Spleen (tissue), 11 donors: Measurements from ENCODE around the gene PTPRC. TPM values are rescaled to one million over a fixed set of nuclear protein-coding genes. Genes with fewer than 3 reads are reported as not detected.

Experiments
- DNase-seq: peaks from one replicate; pipeline ENCODE4 v3.0.0-alpha.2; 2020
- H3K27ac ChIP-seq, 8 donors: fragments of 200-600 bp; sonication (generic) in 7 of 8; 1 replicate in 4 of 8; 2 replicates in 4 of 8; pipeline versions ENCODE4 v1.5.0 to v1.8.0; 2016 to 2021; ENCODE audit warnings: inconsistent platforms in 4 of 8, mild to moderate bottlenecking in 4 of 8, moderate library complexity in 1 of 8
- H3K27me3 ChIP-seq, 7 donors: fragments of 200-600 bp; sonication (generic) in 6 of 7; replicated peaks in 1 of 7; 1 replicate in 4 of 7; 2 replicates in 3 of 7; pipeline versions ENCODE4 v1.5.0 to v1.8.0; 2016 to 2021; ENCODE audit warnings: inconsistent platforms in 3 of 7, mild to moderate bottlenecking in 1 of 7
- H3K36me3 ChIP-seq, 6 donors: fragments of 200-600 bp; sonication (generic) in 5 of 6; 1 replicate in 4 of 6; 2 replicates in 2 of 6; pipeline versions ENCODE4 v1.5.0 to v1.8.0; 2016 to 2021; ENCODE audit warnings: inconsistent platforms in 2 of 6
- H3K4me1 ChIP-seq, 6 donors: fragments of 200-600 bp; sonication (generic) in 5 of 6; 1 replicate in 3 of 6; 2 replicates in 3 of 6; pipeline versions ENCODE4 v1.5.0 to v1.8.0; 2016 to 2021; ENCODE audit warnings: inconsistent platforms in 3 of 6
- H3K4me3 ChIP-seq, 8 donors: fragments of 200-600 bp; sonication (generic) in 7 of 8; 1 replicate in 4 of 8; 2 replicates in 4 of 8; pipeline versions ENCODE4 v1.5.0 to v1.8.0; 2016 to 2021; ENCODE audit warnings: inconsistent platforms in 4 of 8, mild to moderate bottlenecking in 4 of 8, moderate library complexity in 2 of 8
- H3K9me3 ChIP-seq, 8 donors: fragments of 200-600 bp; sonication (generic) in 7 of 8; 1 replicate in 4 of 8; 2 replicates in 4 of 8; pipeline versions ENCODE4 v1.5.0 to v1.8.0; 2016 to 2021; ENCODE audit warnings: inconsistent platforms in 4 of 8
- CTCF ChIP-seq, 11 experiments: fragments of 200-600 bp in 7 of 11; fragments of 450-650 bp in 4 of 11; sonication (generic) in 4 of 11; IDR thresholded peaks in 8 of 11; conservative IDR thresholded peaks in 3 of 11; 1 replicate in 7 of 11; 2 replicates in 4 of 11; pipeline versions ENCODE4 v1.4.0 to v1.8.0; 2016 to 2021; ENCODE audit warnings: antibody characterized with exemption in 11 of 11, inconsistent platforms in 4 of 11, mild to moderate bottlenecking in 1 of 11
- POLR2A ChIP-seq, 3 donors: fragments of 450-650 bp; IDR thresholded peaks; one replicate each; pipeline ENCODE4 v1.5.1; 2017; ENCODE audit warnings: antibody characterized with exemption in 3 of 3, mild to moderate bottlenecking in 1 of 3
- POLR2AphosphoS5 ChIP-seq, 3 donors: sonication (generic); formaldehyde crosslinking; IDR thresholded peaks; one replicate each; pipeline ENCODE4 v1.5.1; 2017; ENCODE audit warnings: antibody characterized with exemption in 3 of 3
- WGBS, 5 donors: extraction: QIAGEN DNeasy Blood & Tissue Kit in 3 of 5; methylation state at CpG; one replicate each; pipeline versions ENCODE4 v1.1.5 to v1.1.7; 2013 to 2018; 5-methylcytosine and 5-hydroxymethylcytosine counted together
- intact Hi-C: fragments of 100-400 bp; cut with DNase I; formaldehyde crosslinking; loops from one replicate; pipeline ENCODE4 v1.15.0; 2023; ENCODE audit warnings: low total_unique reads
- polyA plus RNA-seq, 3 donors: library from polyadenylated mRNA; stranded (reverse); fragments of 200-250 nt; gene quantifications; one replicate each; pipeline ENCODE4 v1.2.1, GENCODE V29; 2013
- total RNA-seq, 7 donors: library from RNA; depleted of rRNA in 3 of 7; stranded (reverse); fragments of >200 nt in 3 of 7; fragmentation: NEBNext Ultra II Directional in 4 of 7; extraction: Animal tissue kit (Norgen Biotek cat#: 25700) in 4 of 7; gene quantifications; one replicate each; pipeline versions ENCODE4 v1.1.0 to v1.2.1, GENCODE V29; 2016 to 2021
- donor health status: healthy with polysubstance abuse.
- donor health status: DM: no; HTN: no; CAD: no; lungs with moderate emphysema.
- donor health status: DM: no; HTN: no; CAD: no.
- donor health status: Bipolar disorder and iron deficiency.
- donor health status: healthy.
- donor health status: DM: no; HTN: no; CAD: no.
- donor health status: DM: yes; HTN: yes; CAD: no.

PTPRC gene
- total and polyA plus RNA-seq, 10 donors, result 79.2 to 716 (median 476) TPM

- no peaks in the 10 kb centered on the region for H3K27me3 ChIP-seq
- WGBS, 5 donors, result 87 to 97% (median 91%) methylated on average over 6 of the region's 6 CpGs
- TF ChIP-seq POLR2AphosphoS5 (IDR thresholded peaks at IDR 0.05), result no peak
- TF ChIP-seq CTCF (IDR thresholded peaks at IDR 0.05 in 8 of 11, conservative IDR thresholded peaks at IDR 0.05 in 3 of 11), result no peak
- no peak for TF ChIP-seq POLR2A (IDR thresholded peaks at IDR 0.05)
- H3K36me3 ChIP-seq, result no peaks in the 10 kb centered on the region
- DNase-seq, result no peak
- peaks cover 0 to 37% (median 0%) of the 10 kb centered on the region in 6 donors for H3K4me1 ChIP-seq
- H3K9me3 ChIP-seq, result no peaks in the 10 kb centered on the region
- H3K4me3 ChIP-seq, result no peak overlapping the region
- peak overlapping the region in 4 of 8 donors; percentile 80 to 90 (median 88) for H3K27ac ChIP-seq
- intact Hi-C loops, result loop anchor here (10.0 kb wide), 1 partner anchor 469 kb away; no protein-coding TSS in a partner anchor
Measured at GRCh38 chr1:198775606-198776005, 136.8 kb downstream of the PTPRC start.

GRCh38 chr1:198776602-198777029, 137.8 kb downstream of the PTPRC start:
- intact Hi-C loops, result loop anchor here (10.0 kb wide), 1 partner anchor 468 kb away; no protein-coding TSS in a partner anchor
- Histone ChIP-seq H3K4me1 (peaks cover 0 to 37% (median 0%) of the 10 kb centered on the region in 6 donors), H3K4me3 (no peak overlapping the region), H3K36me3 (no peaks in the 10 kb centered on the region), H3K27ac (peak overlapping the region in 7 of 8 donors; percentile 42 to 90 (median 80)), H3K9me3 (no peaks in the 10 kb centered on the region), H3K27me3 (no peaks in the 10 kb centered on the region)
- DNase-seq, result peak; percentile 85
- 37 to 56% (median 47%) methylated on average over 4 of the region's 4 CpGs for WGBS, 5 donors
- TF ChIP-seq CTCF (IDR thresholded peaks at IDR 0.05 in 8 of 11, conservative IDR thresholded peaks at IDR 0.05 in 3 of 11) (peak in 2 of 11 experiments; percentile 12 to 17), POLR2AphosphoS5 (IDR thresholded peaks at IDR 0.05) (peak; percentile 33 to 88 (median 38)), POLR2A (IDR thresholded peaks at IDR 0.05) (no peak)

- Histone ChIP-seq H3K4me1 (peaks cover 0 to 37% (median 0%) of the 10 kb centered on the region in 6 donors), H3K36me3 (no peaks in the 10 kb centered on the region), H3K27me3 (no peaks in the 10 kb centered on the region), H3K4me3 (no peak overlapping the region), H3K27ac (peak overlapping the region in 6 of 8 donors; percentile 10 to 90 (median 84)), H3K9me3 (no peaks in the 10 kb centered on the region)
- DNase-seq, result peak; percentile 77
- WGBS, 5 donors, result 55 to 77% (median 71%) methylated on average over 4 of the region's 4 CpGs
- no peak for TF ChIP-seq POLR2AphosphoS5 (IDR thresholded peaks at IDR 0.05)
- TF ChIP-seq CTCF (IDR thresholded peaks at IDR 0.05 in 8 of 11, conservative IDR thresholded peaks at IDR 0.05 in 3 of 11), result no peak
- TF ChIP-seq POLR2A (IDR thresholded peaks at IDR 0.05), result no peak
- intact Hi-C loops, result loop anchor here (10.0 kb wide), 1 partner anchor 467 kb away; no protein-coding TSS in a partner anchor
Measured at GRCh38 chr1:198778049-198778448, 139.2 kb downstream of the PTPRC start.

- TF ChIP-seq CTCF (IDR thresholded peaks at IDR 0.05 in 8 of 11, conservative IDR thresholded peaks at IDR 0.05 in 3 of 11) (no peak), POLR2A (IDR thresholded peaks at IDR 0.05) (no peak), POLR2AphosphoS5 (IDR thresholded peaks at IDR 0.05) (no peak)
- no peaks in the 10 kb centered on the region for H3K27me3 ChIP-seq
- no peaks in the 10 kb centered on the region for H3K9me3 ChIP-seq
- 65 to 77% (median 76%) methylated on average over 1 of the region's 1 CpG for WGBS, 5 donors
- H3K4me1 ChIP-seq, result peaks cover 0 to 29% (median 0%) of the 10 kb centered on the region in 6 donors
- no peak overlapping the region for H3K4me3 ChIP-seq
- H3K27ac ChIP-seq, result no peak overlapping the region
- DNase-seq, result no peak
- H3K36me3 ChIP-seq, result no peaks in the 10 kb centered on the region
- intact Hi-C loops, result no loop called here
Measured at GRCh38 chr1:198780376-198780775, 141.5 kb downstream of the PTPRC start.
